GM21723 (cell line): ENCODE measurements around the gene HIKESHI.

Source experiments
- ATAC-seq: cut with Tn5 transposase; IDR thresholded peaks from one replicate; pipeline ENCODE4 v1.9.1; 2021; ENCODE audit warnings: mild to moderate bottlenecking, moderate library complexity; ENCODE audit not compliant: unreplicated experiment

The HIKESHI gene

GRCh38 chr11:86374069-86374468 lies 72.0 kb downstream of the HIKESHI start:
- no peak for ATAC-seq

DNA sequence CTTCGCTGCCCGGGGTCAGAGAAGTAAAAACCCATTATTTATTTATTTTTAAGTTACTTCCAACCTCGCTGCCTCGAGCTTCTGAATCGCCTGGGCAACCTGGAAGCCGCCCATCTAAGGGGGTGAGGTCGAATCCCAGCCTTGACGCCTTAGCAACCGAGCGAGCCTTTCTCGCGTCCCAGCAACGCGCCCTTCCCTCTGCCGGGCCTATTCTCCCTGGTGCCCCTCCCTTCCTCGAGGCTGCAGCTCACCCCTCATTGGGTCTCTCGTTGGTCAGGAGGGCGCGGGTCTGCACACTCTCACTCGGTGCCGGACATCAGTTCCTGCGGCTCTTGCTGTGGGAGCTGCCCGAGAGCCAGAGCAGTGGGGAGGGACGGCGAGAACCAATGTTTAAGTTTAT lies 72.5 kb downstream of the HIKESHI start, which contains the start of gene CCDC81:
CCDC81 (plus strand) TSS at position 302 of the 400 bp plus-strand sequence. CDS start 277 bp downstream, outside the sequence.
- ATAC-seq: no peak

DNA sequence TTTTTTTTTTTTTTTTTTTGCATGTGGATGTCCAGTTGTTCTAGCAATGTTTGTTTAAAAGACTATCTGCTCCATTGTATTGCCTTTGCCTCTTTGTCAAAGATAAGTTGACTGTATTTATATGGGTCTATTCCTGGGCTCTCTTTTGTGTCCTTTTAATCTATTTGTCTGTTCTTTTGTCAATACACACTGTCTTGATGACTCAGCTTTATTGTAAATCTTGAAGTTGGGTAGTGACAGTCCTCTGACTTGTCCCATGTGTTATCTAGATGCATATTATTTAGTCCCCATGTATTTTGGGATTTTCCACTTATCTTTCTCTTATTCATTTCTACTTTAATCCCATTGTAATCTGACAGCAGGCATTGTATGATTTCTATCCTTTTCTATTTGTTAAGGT lies 75.9 kb downstream of the HIKESHI start:
- ATAC-seq: no peak

DNA sequence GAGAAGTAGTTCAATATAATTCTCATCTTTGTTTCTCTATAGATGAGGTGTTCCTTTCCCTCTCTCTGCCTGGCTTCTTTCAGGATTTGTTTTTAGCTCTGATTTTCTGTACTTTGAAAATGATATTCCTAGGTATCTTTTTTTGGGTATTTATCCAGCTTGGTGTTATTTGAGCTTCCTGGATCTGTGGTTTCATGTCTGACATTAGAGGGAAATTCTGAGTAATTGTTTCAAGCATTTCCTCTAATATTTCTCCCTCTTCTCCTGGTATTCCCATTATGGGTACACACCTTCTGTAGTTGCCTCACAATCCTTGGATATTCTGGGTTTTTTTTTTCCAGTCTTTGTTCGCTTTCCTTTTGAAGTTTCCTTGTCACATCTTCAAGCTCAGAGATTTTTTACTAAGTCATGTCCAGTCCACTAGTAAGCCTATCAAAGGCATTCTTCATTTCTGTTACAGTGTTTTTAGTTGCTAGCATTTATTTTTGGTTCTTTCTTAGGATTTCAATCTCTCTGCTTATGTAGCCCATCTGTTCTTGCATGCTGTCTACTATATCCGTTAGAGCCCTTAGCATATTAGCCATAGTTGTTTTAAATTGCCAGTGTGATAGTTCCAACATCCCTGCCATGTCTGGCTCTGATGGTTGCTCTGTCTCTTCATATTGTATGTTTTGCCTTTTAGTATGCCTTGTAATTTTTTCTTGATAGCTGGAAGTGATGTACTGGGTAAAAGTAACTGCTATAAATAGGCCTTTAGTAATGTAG lies 78.4 kb downstream of the HIKESHI start:
- ATAC-seq: no peak

- ATAC-seq: no peak
These were observed 81.3 kb downstream of the HIKESHI start for GRCh38 chr11:86383041-86383955.

DNA sequence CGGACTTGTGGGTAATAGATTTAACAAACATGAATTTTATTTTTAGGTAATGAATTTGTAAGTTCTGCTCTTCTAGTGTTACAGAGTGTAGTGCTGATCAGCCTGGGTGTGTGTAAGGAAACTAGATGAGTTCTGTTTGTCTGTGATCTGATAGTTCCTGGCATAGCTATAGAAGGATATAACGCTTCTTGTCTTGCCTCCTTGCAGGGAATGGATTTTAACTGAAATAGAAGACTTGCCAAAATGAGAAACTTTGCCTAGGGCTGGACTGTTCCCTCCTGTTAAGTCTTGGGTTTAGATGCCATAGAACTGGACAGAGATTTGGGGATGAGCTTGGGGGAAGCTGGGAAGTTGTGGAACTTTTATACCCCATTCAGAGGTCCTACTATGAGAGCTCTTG lies 84.2 kb downstream of the HIKESHI start:
- ATAC-seq: no peak

DNA sequence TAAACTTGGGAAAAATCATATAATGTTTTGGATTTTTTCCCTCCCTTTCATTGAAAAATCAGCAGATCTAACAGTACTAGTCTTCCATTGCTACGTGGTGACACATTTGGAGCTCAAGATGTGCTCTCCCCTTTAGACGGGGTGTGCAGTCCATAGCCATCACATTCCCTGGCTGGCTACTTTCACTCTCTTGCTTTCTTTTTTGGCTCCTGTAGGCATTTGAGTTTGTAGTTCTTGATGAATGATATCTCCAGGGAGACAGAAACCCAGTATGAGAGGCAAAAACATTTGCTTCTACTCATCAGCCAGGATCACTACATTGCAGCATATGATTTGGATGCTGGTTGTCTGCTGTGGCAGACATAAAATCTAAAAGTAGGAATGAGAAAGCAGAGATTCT lies 84.7 kb downstream of the HIKESHI start:
- no peak for ATAC-seq

- no peak for ATAC-seq
These were observed 86.2 kb downstream of the HIKESHI start for GRCh38 chr11:86388198-86388597.

GRCh38 chr11:86390487-86390886 lies 88.4 kb downstream of the HIKESHI start:
- ATAC-seq: no peak

DNA sequence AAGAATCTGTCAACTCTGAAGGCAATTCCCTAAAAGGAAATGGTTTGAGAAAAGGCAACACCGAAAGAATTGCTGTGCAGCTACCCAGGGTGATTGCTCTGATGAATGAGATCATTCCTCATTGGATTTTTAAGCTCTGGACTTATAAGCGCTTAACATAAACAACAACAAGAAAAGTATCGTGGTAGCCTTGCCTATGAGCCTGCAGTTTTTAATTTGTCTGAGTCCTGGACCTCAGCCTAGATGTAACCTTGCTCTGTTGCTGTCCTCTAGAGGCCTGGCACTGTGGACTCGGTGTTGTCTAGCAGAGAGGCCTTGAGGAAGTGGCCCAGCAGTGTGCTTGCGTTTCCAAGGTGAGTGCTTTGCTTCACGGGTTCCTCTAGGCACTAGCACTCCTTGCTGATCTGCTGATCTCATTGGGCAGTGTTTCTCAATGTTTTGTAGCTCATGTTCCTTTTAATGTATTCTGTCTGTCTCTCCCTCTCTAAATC lies 93.1 kb downstream of the HIKESHI start:
- ATAC-seq: no peak
